ENCODE data around the gene SF3A1. TPM values are rescaled to one million over a fixed set of nuclear protein-coding genes. Genes with fewer than 3 reads are reported as not detected.

Gene SF3A1
- total RNA-seq, 2 donors from 2014 or later = 30.6 to 77.1 TPM

GRCh38 chr22:30380011-30380410 is 23.3 kb upstream of the SF3A1 start:
- ATAC-seq (no peak), DNase-seq (no peak)
- WGBS, 2 donors = 60% methylated on average over 1 of the region's 20 CpGs; no CpG with 5 or more reads in 1 of the 2 donors
- Histone ChIP-seq H3K4me3 (no peak overlapping the region), H3K27ac (no peak overlapping the region), H3K36me3 (replicated peaks in 1 of 2; ENCODE audit: insufficient read depth in 1 of 2, low read depth in 2 of 2) (no peaks in the 10 kb centered on the region), H3K9me3 (no peaks in the 10 kb centered on the region), H3K4me1 (no peaks in the 10 kb centered on the region), H3K27me3 (no peaks in the 10 kb centered on the region)
- intact Hi-C loops (cut with DNase I) = loop anchor here (10.0 kb wide), 1 partner anchor 265 kb away; no protein-coding TSS in a partner anchor
- TF ChIP-seq POLR2A (IDR thresholded peaks at IDR 0.05) = no peak
- no peak for TF ChIP-seq CTCF (IDR thresholded peaks at IDR 0.05)

- no peak for TF ChIP-seq CTCF (IDR thresholded peaks at IDR 0.05)
- TF ChIP-seq POLR2A (IDR thresholded peaks at IDR 0.05) = no peak
- no peak overlapping the region for H3K4me3 ChIP-seq
- no peaks in the 10 kb centered on the region for H3K36me3 ChIP-seq (replicated peaks in 1 of 2; ENCODE audit: insufficient read depth in 1 of 2, low read depth in 2 of 2)
- ATAC-seq = no peak
- H3K27me3 ChIP-seq = no peaks in the 10 kb centered on the region
- WGBS, 2 donors = 94% methylated on average over 12 to 13 of the region's 13 CpGs
- H3K27ac ChIP-seq = no peak overlapping the region
- no peak for DNase-seq
- H3K9me3 ChIP-seq = no peaks in the 10 kb centered on the region
- H3K4me1 ChIP-seq = no peaks in the 10 kb centered on the region
- intact Hi-C loops (cut with DNase I) = no loop called here
These were observed 18.7 kb upstream of the SF3A1 start for GRCh38 chr22:30375312-30375849.

- no peak for DNase-seq
- Histone ChIP-seq H3K27ac (no peak overlapping the region), H3K27me3 (no peaks in the 10 kb centered on the region), H3K9me3 (no peaks in the 10 kb centered on the region), H3K36me3 (replicated peaks in 1 of 2; ENCODE audit: insufficient read depth in 1 of 2, low read depth in 2 of 2) (no peaks in the 10 kb centered on the region), H3K4me3 (no peak overlapping the region), H3K4me1 (no peaks in the 10 kb centered on the region)
- no peak for ATAC-seq
- intact Hi-C loops (cut with DNase I) = no loop called here
- TF ChIP-seq CTCF (IDR thresholded peaks at IDR 0.05) = no peak
- WGBS, 2 donors = 79 to 80% methylated on average over 27 to 29 of the region's 33 CpGs
These were observed 16.9 kb upstream of the SF3A1 start for GRCh38 chr22:30373331-30374325.

GRCh38 chr22:30372915-30373314 is 16.2 kb upstream of the SF3A1 start:
- no peaks in the 10 kb centered on the region for H3K36me3 ChIP-seq (replicated peaks in 1 of 2; ENCODE audit: insufficient read depth in 1 of 2, low read depth in 2 of 2)
- H3K4me1 ChIP-seq = no peaks in the 10 kb centered on the region
- 43 to 55% methylated on average over 8 of the region's 8 CpGs for WGBS, 2 donors
- H3K27me3 ChIP-seq = no peaks in the 10 kb centered on the region
- intact Hi-C loops (cut with DNase I) = no loop called here
- no peak overlapping the region for H3K27ac ChIP-seq
- no peak overlapping the region for H3K4me3 ChIP-seq
- ATAC-seq (no peak), DNase-seq (peak in 1 of 4 donors; percentile 14)
- no peaks in the 10 kb centered on the region for H3K9me3 ChIP-seq
- no peak for TF ChIP-seq CTCF (IDR thresholded peaks at IDR 0.05)
- TF ChIP-seq POLR2A (IDR thresholded peaks at IDR 0.05) = no peak

Measured in body of pancreas (tissue), 4 donors.